Spleen (tissue), 7 donors: Measurements from ENCODE around the gene FCHO2.

Source experiments
- CTCF ChIP-seq, 11 experiments: fragments of 200-600 bp in 7 of 11; fragments of 450-650 bp in 4 of 11; sonication (generic) in 4 of 11; IDR thresholded peaks in 8 of 11; conservative IDR thresholded peaks in 3 of 11; 1 replicate in 7 of 11; 2 replicates in 4 of 11; pipeline versions ENCODE4 v1.4.0 to v1.8.0; 2016 to 2021; ENCODE audit warnings: antibody characterized with exemption in 11 of 11, inconsistent platforms in 4 of 11, mild to moderate bottlenecking in 1 of 11
- POLR2A ChIP-seq, 3 donors: fragments of 450-650 bp; IDR thresholded peaks; one replicate each; pipeline ENCODE4 v1.5.1; 2017; ENCODE audit warnings: antibody characterized with exemption in 3 of 3, mild to moderate bottlenecking in 1 of 3
- donor health status: DM: no; HTN: no; CAD: no; lungs with moderate emphysema.
- donor health status: DM: no; HTN: no; CAD: no.
- donor health status: DM: no; HTN: no; CAD: no.

GRCh38 chr5:73061593-73061992, 105.8 kb downstream of the FCHO2 start:
- TF ChIP-seq POLR2A (IDR thresholded peaks at IDR 0.05): no peak
- TF ChIP-seq CTCF (IDR thresholded peaks at IDR 0.05 in 8 of 11, conservative IDR thresholded peaks at IDR 0.05 in 3 of 11): no peak
